HG02970 (cell line): ENCODE measurements around the gene USP7.
"Not testable (repeated sequence)": the region's sequence is repeated elsewhere in the genome, so short reads cannot be mapped to it uniquely, and the experiment has no call there.

Experiments
- ATAC-seq: cut with Tn5 transposase; IDR thresholded peaks from one replicate; pipeline ENCODE4 v1.9.1; 2021; ENCODE audit warnings: mild to moderate bottlenecking, moderate library complexity, moderate number of reproducible peaks; ENCODE audit not compliant: unreplicated experiment, low FRiP score

The USP7 gene

DNA sequence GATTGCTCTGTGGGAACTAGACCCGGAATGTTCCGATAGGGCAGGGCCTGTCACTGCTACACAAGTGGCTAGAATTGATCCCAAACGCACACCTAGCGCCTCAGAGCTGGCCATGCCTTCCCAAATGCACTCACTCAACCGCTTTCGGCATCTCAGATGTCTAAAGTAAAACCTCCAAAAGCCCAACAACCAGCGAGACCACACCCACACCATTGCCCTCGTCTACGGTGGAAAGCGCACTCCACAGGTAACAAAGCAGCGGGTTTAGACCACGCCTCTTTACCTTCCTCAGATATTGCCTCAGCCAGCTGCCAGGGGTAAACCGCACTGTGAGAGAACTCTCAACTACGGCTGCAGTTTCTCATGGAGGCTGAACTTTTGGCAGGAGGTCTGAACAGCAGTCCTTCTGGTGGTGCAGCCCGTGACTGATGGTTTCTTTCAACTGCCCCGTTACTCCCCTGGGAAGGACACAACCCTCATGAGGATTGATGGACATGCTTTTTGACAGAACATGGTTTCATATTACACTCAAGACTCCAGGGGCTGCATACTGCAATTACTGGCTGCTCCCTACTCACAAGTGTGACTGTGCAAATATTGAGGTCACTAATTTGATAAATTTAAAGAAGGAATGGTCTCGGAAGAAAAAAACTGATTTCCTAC lies 34.5 kb downstream of the USP7 start:
- ATAC-seq, result no peak

GRCh38 chr16:8928467-8928957 lies 35.2 kb downstream of the USP7 start:
- ATAC-seq, result no peak

GRCh38 chr16:8926827-8927226 lies 36.9 kb downstream of the USP7 start:
- ATAC-seq, result no peak

DNA sequence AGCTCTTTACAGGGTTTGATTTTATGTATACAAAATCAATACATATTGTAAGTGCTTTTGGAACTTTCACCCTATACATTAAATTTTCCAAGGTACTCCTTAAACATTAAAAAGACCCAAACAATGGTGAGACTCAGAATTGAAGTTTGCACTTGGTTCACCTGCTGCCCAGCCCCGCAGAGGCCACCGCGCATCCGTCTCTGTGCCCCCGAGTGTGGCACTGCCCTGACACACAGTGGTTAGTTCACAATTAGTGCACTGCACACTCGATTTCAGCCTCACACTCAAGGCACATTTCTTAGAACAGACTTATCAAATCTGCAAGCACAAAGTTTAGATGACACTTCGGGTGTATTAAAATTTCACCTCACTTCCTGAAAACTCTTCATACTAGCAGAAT lies 38.3 kb downstream of the USP7 start:
- no peak for ATAC-seq

DNA sequence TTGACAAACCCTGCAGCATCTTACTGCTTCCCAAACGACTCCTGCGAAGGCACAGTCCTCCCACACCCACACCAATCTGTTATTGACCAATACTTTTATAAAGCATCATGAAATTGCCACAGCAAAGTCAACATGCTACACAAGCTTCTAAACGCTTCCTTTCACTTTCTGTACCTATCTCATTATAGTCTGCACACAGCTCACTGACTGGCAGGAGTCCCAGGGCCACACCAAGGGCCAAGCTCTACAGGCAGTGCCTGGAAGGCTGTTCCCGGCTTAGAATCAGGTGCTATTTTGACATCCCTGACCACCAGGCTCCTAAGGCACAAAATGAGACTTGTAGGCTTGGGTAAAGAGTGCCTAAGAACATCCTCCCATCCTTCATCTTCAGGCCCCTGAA lies 39.5 kb downstream of the USP7 start:
- no peak for ATAC-seq

DNA sequence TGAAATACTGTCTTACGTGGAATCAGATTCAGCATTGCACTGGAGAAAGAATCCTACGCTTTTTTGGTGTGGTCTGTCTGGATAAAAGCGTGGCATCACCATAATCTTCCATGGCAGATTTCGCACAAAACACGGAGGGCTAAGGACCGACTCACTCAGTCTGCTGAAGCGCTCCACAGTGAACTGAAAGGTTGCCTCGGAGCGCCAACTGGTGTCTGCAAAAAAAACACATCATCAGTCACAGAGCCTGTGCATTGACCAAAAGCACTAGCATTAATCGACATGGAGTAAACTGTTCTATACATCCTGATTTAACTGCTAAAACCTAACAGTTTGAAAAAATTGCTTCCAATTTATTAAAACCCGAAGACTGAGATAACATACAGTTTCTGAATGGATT lies 40.5 kb downstream of the USP7 start:
- ATAC-seq, result no peak

GRCh38 chr16:8921347-8921984 lies 42.2 kb downstream of the USP7 start:
- ATAC-seq, result no peak

DNA sequence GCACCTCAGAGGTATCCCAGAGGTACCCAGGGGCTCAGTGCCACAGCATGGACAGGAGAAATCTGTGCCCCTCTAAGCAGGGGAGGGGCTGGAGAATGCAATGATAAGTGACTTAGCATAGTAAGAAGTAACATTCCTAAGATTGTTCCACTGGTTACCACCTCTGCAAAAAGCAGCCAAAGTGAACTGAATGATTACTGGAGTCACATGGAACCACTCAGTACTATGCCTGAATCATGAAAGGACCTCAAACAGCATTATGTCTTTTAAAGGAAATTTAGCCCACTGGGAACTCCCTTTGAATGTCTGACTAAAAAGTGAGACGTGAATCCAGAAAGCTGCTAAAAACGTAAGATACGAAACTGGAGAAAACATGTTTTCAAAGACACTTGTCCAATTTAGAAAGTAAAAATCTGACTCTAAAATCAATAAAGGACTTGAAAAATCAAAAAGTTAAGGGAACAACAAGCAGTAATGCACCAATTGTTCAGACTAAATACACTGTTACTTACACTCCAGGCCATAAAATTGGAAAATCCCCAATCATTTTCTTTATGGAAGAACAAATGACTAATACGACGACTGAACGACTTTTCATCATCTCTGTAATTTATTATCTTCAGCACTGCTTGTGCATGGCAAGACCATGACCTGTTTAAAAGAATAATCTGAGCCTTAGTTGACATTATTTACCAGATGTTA lies 42.9 kb downstream of the USP7 start:
- no peak for ATAC-seq

GRCh38 chr16:8919934-8920462 lies 43.7 kb downstream of the USP7 start:
- no peak for ATAC-seq

- ATAC-seq, result no peak
These were observed 44.4 kb downstream of the USP7 start for GRCh38 chr16:8919089-8919933.

DNA sequence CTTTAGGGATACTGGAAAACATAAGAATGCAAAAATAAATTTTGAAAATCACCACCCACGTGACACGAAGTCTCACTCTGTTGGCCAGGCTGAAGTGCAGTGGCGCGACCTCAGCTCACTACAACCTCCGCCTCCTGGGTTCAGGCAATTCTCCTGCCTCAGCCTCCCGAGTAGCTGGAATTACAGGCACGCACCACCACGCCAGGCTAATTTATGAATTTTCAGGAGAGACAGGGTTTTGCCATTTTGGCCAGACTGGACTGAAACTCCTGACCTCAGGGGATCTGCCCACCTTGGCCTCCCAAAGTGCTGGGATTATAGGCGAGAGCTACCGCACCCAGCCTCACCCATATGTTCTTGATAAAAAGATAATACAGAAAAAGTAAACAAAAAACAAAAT lies 46.4 kb downstream of the USP7 start:
- not testable (repeated sequence) for ATAC-seq

DNA sequence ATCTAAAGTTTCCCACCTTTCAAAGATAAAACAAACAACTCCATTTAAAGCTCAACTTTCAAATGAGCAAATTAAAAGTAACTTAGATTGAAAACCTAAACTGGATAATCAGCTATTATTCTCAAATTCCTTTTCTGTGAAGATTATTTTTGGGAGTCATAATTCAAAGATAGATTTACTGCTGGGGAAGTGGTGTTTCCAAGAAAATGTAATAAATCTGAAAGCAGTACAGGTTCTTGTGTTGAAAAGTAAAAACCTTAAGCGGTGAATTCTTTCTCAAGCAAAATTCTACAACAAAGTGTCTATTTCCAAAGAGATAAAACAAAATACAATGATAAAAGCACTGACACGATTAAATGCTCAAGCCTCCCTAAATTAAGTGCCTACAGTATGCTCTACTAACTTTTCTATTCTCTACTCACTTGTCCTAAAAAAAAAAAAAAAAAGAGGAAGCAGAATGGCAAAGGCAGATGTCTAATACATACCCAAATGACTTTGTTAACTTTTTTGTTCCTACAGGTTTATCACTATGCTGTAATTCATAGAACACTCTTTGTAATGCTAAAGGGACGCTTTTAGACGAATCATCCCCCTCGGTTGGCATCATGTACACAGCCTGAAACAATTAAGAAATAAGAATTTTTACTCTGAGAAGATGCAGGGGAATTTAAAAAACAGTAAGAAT lies 47.0 kb downstream of the USP7 start:
- no peak for ATAC-seq

DNA sequence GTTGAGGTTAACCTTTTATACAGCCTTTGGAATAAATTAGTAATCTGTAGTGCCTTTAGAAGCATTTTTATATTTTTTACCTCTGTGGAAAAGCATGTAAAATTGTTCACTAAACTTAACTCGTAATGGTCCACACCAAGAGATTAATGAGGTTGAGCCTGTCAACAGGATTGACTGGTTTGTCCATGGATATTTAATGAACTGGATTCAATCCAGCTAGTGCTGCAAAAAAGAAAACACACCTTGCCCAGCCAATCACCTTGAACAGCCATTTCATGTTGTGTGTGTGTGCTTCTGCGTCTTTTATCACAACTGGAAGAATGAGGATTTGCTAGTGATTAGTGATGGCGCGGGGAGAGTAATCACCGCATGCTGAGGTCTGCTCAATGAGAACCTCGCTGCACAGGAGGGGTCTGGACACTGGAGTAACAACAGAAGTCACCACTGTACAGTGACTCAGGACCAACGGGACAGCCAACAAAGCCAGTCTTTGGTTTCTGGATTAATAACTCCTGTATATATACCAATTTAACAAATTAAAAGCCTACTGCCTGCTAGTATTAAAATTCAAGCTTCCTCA lies 47.9 kb downstream of the USP7 start:
- ATAC-seq, result no peak

DNA sequence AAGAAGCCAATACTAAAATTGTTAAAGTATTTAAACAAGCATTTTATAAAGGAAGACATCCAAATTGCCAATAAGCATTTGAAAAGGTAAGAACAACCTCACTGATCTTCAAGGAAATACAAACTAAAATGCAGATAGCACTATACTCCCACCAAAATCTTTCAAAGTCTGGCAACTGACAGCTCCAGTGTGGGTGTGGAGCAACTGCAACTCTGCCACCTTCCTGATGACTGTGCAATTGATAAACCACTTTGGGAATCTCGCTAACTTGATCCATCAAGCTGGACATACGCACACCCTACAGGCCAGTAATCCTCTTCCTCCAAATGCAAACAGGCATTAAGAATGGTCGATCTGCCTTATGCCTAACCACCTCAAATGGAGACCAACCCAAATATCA lies 49.6 kb downstream of the USP7 start:
- ATAC-seq, result no peak

DNA sequence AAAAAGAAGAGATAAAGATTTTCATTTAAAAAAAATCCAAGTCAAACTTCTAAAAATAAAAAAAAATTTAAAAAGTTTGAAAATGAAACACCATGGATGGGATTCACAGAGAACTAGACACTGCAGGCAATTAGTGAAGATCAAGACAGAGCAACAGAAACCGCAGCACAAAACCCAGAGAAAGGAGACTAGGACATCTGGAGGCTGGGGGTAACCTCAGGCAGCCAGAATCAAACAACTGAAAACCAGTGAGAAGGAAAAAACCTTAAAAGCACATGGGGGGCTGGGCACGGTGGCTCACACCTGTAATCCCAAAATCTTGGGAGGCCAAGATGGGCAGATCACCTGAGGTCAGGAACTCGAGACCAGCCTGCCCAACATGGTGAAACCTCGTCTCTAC lies 50.9 kb downstream of the USP7 start:
- no peak for ATAC-seq

DNA sequence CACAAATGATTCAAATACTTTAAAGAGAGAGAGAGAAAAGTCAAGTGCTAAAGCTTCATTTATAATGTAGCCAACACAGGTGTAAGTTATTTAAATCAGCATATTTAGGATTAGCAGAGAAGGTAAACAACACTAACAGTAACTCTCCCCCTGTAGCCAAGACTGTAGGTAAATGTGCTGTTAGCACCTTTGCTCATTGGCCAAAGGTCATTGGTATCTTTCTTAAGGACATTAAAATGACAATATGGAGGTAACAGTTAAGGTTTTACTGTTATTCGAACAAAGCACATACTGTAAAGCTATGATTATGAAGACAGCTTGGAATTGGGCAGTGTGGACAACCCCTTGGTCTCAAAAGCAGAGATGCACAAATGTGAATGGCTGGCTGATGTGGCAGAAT lies 52.9 kb downstream of the USP7 start:
- ATAC-seq, result no peak

DNA sequence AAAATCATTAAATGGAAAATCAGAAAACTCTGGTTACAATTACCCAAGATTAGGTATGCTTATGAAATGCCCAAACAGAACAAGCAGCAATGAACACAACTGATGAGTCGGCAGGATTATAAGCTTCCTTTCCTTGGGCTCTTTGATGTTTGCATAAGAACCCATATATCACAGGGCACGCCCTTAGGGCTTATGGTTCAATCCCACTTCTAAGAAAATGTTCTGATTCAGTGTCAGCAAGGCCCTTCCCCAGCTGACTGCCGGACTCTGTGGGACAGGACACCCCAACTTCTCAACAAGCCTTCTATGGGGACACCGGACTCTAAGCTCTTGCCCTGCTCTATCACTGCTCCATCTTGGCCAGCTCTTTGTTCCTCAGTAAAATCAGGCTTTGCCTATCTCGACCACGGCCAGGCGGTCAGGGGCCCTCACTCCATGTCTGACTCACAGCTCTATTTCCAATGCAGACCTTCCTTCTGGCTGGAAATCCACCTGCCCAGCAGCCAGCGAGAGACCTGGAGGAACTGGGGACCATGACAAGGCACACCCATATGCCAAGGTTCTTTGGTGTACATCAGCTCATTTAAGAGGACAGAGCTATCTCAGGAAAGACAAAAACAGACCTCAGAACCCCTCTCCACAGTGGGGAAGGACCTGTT lies 54.8 kb downstream of the USP7 start:
- no peak for ATAC-seq

DNA sequence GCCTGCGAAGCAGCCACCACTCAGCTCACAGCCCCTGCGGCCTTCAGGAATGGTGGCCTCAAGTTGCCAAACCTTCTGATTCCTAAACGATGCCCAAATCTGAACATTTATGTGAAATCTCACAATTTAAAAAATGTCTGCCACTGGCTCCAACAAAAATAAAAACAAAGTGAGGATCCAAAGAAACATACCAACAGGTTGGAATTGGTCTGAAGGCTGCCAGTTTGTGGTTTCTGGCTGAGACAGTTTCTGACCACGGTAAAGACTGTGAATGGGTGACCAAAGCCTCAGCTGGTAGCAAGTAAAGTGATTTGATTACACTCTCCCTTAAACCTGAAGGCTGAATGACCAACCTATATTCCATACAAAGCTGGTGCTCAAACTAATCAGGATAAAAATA lies 56.6 kb downstream of the USP7 start:
- no peak for ATAC-seq
